GM21447 (cell line): ENCODE measurements around the gene KCTD14.
"Not testable (repeated sequence)": the region's sequence is repeated elsewhere in the genome, so short reads cannot be mapped to it uniquely, and the experiment has no call there.

Experiments
- ATAC-seq: cut with Tn5 transposase; IDR thresholded peaks from one replicate; pipeline ENCODE4 v1.9.1; 2021; ENCODE audit not compliant: unreplicated experiment

The KCTD14 gene

GRCh38 chr11:78048561-78048960 is 25.5 kb upstream of the KCTD14 start:
- ATAC-seq = no peak

DNA sequence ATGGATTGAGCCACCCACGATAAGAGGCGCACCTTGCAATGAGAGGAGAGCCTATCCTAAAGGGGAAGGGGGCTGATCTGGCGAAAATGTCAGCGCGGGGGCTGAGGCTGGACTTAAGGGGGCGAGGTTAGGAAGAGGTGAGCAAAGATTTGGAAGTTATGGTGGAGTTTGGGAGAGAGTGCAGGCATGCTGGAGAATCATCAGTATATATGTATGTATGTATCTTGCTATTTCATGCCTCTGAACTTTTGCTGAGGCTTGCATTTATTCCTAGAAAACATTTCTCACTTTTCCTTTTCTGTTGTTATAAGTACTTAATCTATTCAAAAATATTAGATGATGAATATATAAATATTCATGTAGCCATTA is 23.4 kb upstream of the KCTD14 start:
- no peak for ATAC-seq

DNA sequence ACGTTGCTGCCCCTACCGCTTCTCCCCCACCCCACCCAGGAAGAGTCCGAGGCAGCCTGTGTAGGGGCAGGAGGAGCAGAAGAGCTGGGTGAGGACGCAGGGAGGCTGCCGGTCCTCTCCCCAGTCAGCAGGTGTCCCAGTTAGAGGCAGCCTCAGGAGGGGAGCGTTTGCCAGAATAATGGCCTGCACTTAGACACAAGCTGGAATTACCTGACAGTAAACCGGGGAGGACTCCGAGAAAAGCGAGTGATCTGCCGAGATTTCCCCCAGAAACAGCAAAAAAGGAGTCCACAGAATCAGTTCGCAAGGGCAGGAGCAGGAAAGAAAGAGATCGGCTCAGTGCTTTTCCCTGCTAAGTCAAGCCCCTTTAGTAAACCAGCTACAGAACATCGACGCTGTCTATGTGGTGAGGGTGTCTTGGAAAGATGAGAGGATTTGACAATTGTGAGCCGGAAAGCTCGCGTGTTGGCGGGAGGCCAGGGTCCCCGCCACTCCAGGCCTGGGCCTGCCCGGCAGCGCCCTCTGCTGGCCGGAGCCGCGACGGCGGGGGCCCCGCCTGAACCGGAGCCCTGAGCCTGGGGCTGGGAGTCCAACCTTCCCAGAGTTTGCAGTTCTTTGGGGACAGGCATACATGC is 22.9 kb upstream of the KCTD14 start:
- peak; percentile 67 for ATAC-seq

DNA sequence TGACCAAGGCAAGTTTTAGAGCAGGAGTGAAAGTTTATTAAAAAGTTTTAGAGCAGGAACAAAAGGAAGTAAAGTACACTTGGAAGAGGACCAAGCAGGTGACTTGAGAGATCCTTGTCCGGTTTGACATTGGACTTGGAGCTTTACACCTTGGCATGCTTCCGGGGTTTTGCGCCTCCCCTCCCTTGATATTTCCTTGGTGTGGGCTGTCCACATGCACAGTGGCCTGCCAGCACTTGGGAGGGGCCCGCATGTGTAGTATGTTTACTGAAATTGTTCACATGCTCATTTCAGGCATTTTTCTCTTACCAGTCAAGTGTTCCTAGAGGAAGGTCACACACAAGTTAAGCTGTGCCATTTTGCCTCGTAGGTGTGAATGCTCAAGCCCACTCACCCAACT is 21.6 kb upstream of the KCTD14 start:
- no peak for ATAC-seq

- ATAC-seq = no peak
Observed at GRCh38 chr11:78041843-78042440, 18.9 kb upstream of the KCTD14 start.

GRCh38 chr11:78041380-78041719 is 18.3 kb upstream of the KCTD14 start:
- not testable (repeated sequence) for ATAC-seq

DNA sequence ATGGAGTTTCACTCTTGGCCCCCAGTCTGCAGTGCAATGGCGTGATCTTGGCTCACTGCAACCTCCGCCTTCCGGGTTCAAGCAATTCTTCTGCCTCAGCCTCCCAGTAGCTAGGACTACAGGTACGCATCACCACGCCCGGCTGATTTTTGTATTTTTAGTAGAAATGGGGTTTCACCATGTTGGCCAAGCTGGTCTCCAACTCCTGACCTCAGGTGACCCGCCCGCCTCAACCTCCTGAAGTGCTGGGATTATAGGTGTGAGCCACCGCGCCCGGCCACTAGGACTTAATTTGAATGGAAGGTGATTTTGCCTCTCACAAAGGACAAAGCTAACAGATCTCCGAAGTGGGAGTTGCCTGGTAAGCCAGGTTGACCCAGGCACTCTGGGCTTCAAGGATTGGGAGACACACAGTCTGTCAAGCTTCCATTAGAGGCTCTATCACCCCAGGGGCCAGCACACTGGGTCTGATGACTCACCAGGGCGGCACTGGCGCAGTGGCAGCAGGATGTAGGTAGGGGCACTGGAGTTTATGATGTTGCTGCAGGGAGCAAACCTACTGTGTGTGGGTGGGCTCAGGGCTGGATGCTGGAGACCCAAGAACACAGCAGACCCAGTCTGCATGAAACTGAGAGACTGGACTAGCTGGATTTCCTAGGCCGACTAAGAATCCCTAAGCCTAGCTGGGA is 17.8 kb upstream of the KCTD14 start:
- no peak for ATAC-seq

DNA sequence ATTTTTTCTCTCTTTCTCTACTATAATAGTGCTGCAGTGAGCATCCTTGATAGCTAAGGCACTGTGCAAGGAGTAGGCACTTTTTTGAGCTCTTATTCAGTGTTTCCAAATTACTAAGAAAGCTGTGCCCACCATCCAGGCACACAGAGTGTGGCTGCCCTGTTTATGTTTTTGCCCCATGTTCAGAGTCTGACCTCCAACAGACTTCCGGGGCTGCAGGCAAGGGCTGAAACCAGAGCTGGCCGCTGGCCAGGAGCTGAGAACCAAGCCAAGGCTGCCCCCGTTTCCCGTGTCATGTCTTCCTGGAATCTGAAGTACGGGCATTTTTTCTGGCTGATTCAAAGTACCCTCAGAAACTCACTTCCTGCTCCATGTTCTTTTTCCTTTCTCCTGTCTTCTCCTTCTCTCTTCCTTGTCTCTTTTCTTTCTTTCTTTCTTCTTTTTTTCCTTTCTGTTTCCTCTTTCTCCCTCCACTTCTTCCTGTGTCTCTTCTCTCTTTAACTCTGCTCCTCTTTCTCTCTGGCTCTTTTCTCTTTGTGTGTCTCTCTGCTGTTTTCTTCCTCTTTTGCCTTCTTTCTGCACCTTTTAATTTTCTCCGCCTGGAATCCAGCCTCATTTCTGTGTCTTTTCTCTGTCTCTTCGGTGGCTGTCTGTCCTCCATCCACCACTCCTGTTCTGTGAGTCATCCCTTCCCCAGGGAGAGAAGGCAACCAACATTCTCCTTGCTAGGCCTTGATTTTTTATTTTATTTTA is 17.0 kb upstream of the KCTD14 start:
- ATAC-seq = peak; percentile 80

DNA sequence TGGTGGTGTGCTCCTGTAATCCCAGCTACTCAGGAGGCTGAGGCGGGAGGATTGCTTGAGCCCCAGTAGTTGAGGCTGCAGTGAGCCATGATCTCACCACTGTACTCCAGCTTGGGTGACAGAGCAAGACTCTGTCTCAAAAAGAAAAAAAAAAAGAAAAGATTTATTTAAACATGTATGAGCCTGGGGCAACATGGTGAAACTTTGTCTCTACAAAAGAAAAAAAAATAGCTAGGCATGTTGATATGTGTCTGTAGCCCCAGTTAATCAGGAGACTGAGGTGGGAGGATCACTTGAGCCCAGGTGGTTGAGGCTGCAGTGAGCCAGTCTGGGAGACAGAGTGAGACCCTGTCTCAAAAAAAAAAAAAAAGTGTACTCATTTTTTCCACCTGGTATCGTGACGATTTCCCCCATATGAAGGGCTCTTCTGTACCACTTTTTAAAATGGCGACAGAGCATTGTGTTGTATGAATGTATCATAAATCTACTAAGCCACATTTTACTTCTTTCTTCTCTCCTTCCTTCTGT is 16.4 kb upstream of the KCTD14 start:
- ATAC-seq = no peak

DNA sequence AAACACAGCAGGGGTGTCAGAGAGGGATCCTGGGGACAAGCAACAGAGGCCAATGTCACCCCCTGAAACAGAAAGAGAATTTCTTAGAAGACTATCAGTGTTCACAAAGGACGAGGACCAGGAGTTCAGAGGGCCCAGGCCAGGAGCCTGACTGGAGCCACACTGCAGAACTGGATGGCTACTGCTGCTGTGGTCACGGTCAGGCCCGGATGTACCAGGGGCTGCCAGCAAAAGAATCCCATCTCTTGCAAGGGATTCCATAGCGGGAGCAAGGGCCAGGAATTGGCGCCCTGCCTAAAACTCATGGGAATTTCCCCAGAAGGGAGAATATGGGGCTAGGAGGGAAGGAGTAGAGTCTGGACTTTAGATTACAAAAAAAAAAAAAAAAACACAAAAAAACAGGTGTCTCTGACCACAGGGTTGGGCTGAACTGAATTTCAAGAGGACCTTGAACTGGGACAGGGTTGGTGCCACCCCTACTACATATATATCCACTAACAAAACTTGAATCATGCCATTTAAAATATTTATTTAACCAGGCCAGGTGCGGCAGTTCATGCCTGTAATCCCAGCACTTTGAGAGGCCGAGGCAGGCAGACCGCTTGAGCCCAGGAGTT is 15.7 kb upstream of the KCTD14 start:
- no peak for ATAC-seq

DNA sequence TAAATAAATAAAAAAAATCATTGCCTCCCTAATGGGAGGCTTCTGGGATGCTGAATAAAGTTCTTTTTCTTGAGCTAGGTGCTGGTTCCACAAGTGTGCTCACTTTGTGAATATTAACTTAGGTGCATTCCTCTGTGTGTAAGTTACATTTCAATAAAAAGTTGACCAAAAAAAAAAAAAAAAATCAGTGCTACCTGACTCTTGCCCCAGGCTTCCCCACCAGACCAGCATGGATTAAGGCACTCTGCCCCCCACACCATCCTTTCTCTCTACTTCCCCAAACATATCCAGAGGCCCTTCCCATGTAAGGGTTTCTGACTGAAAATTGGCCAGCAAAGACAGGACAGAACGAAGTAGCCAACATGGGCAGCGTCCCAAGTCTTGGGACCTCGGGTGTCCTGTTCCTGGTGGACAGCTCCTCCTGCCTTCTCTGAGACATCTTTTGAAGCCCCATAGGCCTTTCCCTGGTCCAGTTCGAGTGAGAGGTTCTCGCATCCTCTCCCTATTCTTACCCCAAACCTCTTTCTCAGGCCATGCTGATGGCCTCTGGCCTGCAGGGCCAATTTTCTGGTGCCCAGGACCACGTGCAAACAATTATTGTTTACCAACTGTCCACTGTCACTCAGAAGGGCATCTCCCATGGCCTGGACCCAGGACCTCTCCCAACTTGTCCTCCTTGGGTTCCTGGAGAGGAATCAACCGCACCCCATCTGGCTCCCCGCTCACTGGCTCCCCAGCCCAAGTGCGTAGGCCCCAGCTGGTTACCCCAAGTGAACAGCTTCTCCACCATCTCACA is 14.9 kb upstream of the KCTD14 start:
- no peak for ATAC-seq

GRCh38 chr11:78037056-78037455 is 14.0 kb upstream of the KCTD14 start:
- no peak for ATAC-seq

- ATAC-seq = no peak
Observed at GRCh38 chr11:78036313-78036712, 13.2 kb upstream of the KCTD14 start.

GRCh38 chr11:78034623-78035022 is 11.5 kb upstream of the KCTD14 start:
- no peak for ATAC-seq

DNA sequence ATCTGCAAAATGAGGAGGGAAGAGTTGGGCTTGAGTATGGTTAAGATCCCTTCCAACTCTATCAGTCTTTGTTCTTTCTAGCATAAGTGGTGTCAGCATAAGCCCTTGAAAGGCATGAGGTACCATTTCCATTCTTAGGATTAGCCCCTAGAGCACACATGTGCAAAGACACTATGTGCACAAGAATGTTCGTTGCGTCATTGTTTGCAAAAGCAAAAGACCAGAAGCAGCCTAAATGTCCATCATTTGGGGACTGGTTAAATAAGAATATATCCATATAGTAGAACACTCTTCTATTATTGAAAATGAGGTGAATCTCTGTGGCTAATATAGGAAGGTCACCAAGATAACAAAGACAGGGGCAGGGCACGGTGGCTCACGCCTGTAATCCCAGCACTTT is 10.0 kb upstream of the KCTD14 start:
- ATAC-seq = no peak

GRCh38 chr11:78032090-78032489 is 9.0 kb upstream of the KCTD14 start:
- peak; percentile 7 for ATAC-seq

DNA sequence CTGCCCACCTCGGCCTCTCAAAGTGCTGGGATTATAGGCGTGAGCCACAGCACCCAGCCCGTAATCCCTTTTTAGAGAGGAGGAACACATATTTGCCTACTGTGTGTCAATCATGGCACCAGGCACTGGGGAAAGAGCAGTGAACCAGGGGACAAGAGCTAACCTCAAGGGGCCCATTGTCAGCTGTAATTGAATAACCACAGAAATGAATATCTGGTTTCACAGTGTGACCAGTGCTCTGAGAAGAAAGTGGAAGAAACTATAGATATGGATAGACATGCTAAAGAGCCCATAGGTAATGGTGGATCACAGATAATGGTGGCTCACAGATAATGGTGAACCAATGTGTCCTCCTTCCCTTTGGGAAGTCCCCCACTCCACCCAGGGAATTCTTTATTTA is 8.6 kb upstream of the KCTD14 start:
- ATAC-seq = peak; percentile 86

DNA sequence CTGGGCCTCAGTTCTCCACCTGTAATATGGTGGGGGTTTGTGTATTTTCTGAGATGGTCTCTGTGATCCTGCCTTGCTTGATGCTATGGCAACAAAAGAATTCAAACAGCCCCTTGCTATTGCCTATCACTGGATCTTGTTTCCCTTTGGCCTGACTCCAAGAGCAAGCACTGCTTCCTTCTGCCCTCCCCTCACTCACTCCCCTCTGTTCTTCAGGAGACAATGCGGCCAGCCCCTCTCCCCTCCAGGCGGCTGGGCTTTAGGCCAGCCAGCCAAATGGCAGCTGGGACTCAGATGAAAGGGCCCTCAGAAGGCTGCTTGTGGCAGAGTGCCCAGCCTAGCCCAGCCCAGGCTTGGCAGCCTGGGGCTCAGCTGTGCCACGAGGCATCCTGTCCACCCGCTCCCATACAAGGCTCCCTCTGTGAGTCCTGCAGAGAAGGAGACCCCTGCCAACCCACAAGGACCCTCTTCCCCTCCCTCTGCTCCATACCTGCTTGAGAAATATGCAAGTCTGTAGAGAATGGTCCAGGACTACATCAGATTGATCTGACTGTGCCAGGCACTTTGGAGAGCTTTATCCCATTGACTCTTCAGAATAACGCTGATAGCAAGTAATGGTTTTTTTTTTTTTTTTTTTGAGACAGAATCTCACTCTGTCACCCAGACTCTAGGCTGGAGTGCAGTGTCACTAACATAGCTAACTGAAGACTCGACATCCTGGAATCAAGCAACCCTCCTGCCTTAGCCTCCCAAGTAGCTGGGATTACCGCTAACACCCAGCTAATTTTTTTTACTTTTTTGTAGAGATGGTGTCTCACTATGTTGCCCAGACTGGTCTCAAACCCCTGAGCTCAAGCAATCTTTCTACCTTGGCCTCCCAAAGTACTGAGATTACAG is 7.6 kb upstream of the KCTD14 start:
- ATAC-seq = no peak

- ATAC-seq = not testable (repeated sequence)
Observed at GRCh38 chr11:78028423-78028822, 5.3 kb upstream of the KCTD14 start.
